Hair follicular keratinocyte (primary cell): ENCODE results near the gene SGCD. TPM values are rescaled to one million over a fixed set of nuclear protein-coding genes. Genes with fewer than 3 reads are reported as not detected.

ENCODE experiments used
- total RNA-seq: library from RNA; depleted of rRNA; stranded (reverse); fragments of >200 nt; gene quantifications from 2 replicates; pipeline ENCODE4 v1.2.3, GENCODE V29; 2015

SGCD gene
- not detected in 2 replicates for total RNA-seq

DNA sequence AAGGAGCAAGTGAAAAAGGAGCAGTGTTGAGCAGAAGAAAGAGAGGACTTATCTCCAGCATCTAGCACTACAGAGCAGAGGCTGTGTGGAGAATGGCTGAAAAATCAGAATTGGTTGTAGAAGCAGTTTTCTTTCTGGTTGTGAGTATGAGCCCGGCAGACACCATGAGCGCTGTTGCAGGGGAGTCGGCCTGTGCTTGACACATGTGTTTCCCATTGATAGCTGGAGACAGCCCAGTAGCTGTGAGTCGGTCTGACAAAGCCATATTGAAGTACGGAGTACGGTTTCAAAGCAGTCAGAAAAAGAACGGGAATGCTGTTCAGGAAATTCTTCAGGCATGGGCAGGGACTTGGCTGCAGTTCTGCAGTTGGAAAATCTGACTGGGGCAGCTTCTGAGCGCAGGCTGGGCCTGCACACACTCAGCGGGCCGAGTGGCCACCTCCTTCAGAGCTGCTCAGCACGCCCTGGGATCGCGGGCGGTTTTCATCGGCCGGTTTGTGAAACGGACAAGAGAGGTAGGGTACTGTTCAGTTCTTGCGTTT is at the start of gene SGCD:
Gene SGCD, plus strand, starts transcription at position 447 of the 542 bp plus-strand sequence.

